ENCODE results near the gene NEU2. TPM values are rescaled to one million over a fixed set of nuclear protein-coding genes. Genes with fewer than 3 reads are reported as not detected.

NEU2 gene
- total and polyA plus RNA-seq, 2 of the 13 experiments (the other 11 are each of a cell fraction or from before 2014, with no cell fraction given): not detected

GRCh38 chr2:233012301-233012971 is 20.0 kb upstream of the NEU2 start (continued):
- TF ChIP-seq HIC2 (CRISPR knock-in tag; IDR thresholded peaks at IDR 0.05; ENCODE audit: low read depth) (peak; percentile 92), SP4 (CRISPR knock-in tag; IDR thresholded peaks at IDR 0.05) (0 out of 2 replicates have a peak, but pooled peaks have one; percentile 4), ZNF761 (CRISPR knock-in tag; conservative IDR thresholded peaks at IDR 0.05) (0 out of 2 replicates have a peak, but pooled peaks have one; percentile 3), ZBTB37 (CRISPR knock-in tag; IDR thresholded peaks at IDR 0.05) (peak; percentile 45; the same call in 1 of the 2 replicates), ZNF225 (CRISPR knock-in tag; IDR thresholded peaks at IDR 0.05) (no peak), ZNF383 (CRISPR knock-in tag; IDR thresholded peaks at IDR 0.05; ENCODE audit: borderline replicate concordance) (0 out of 2 replicates have a peak, but pooled peaks have one; percentile 14), RORA (CRISPR knock-in tag; IDR thresholded peaks at IDR 0.05) (no peak), ZNF232 (CRISPR knock-in tag; IDR thresholded peaks at IDR 0.05; ENCODE audit: borderline replicate concordance) (peak; percentile 69; the same call in 1 of the 2 replicates), ZFX (CRISPR knock-in tag; IDR thresholded peaks at IDR 0.05; ENCODE audit: low read depth) (0 out of 2 replicates have a peak, but pooled peaks have one; percentile 27), ZNF414 (CRISPR knock-in tag; IDR thresholded peaks at IDR 0.05) (no peak; the same call in 1 of the 2 replicates), ZNF574 (CRISPR knock-in tag; IDR thresholded peaks at IDR 0.05) (peak; percentile 56; the same call in 1 of the 2 replicates), MXD1 (CRISPR knock-in tag; IDR thresholded peaks at IDR 0.05) (peak; percentile 48; the same call in 1 of the 2 replicates), ZSCAN29 (CRISPR knock-in tag; conservative IDR thresholded peaks at IDR 0.05) (0 out of 2 replicates have a peak, but pooled peaks have one; percentile 3), FOXP4 (CRISPR knock-in tag; IDR thresholded peaks at IDR 0.05) (peak; percentile 42; the same call in 1 of the 2 replicates), ZBTB26 (CRISPR knock-in tag; IDR thresholded peaks at IDR 0.05; ENCODE audit: borderline replicate concordance) (peak; percentile 47; the same call in 1 of the 2 replicates)

Measured in HepG2 (cell line).